OCI-LY1 (cell line): ENCODE measurements around the gene XPR1.

Source experiments
- H2AFZ ChIP-seq: fragments of 200-600 bp; sonication (generic), shearing (Covaris generic); 2 replicates; pipeline ENCODE4 v1.6.0; 2014; ENCODE audit warnings: antibody characterized with exemption, mild to moderate bottlenecking, low read length
- H3F3A ChIP-seq: fragments of 200-600 bp; sonication (generic), shearing (Covaris generic); 2 replicates; pipeline ENCODE4 v1.6.0; 2014; ENCODE audit warnings: mild to moderate bottlenecking, antibody characterized with exemption, low read length, moderate library complexity; ENCODE audit not compliant: insufficient read depth
- H3K27ac ChIP-seq: fragments of 200-600 bp; sonication (generic); 2 replicates; pipeline ENCODE4 v1.5.1; 2014; ENCODE audit warnings: low read length, mixed run types, mild to moderate bottlenecking, low read depth; ENCODE audit not compliant: poor library complexity, severe bottlenecking
- H3K27me3 ChIP-seq: fragments of 200-600 bp; sonication (generic); 2 replicates; pipeline ENCODE4 v1.6.0; 2014; ENCODE audit warnings: antibody characterized with exemption, mild to moderate bottlenecking, low read length, moderate library complexity; ENCODE audit not compliant: insufficient read depth
- H3K36me3 ChIP-seq: fragments of 200-600 bp; sonication (generic); 2 replicates; pipeline ENCODE4 v1.6.1; 2014; ENCODE audit warnings: mild to moderate bottlenecking, antibody characterized with exemption, low read length, moderate library complexity, mixed read lengths; ENCODE audit not compliant: insufficient read depth
- H3K4me1 ChIP-seq: fragments of 200-600 bp; sonication (generic); 2 replicates; pipeline ENCODE4 v1.5.1; 2014; ENCODE audit warnings: mild to moderate bottlenecking, low read length, moderate library complexity; ENCODE audit not compliant: insufficient read depth, severe bottlenecking
- H3K4me2 ChIP-seq: fragments of 200-600 bp; sonication (generic), shearing (Covaris generic); 2 replicates; pipeline ENCODE4 v1.6.1; 2014; ENCODE audit warnings: low read length
- H3K4me3 ChIP-seq: fragments of 200-600 bp; sonication (generic); 2 replicates; pipeline ENCODE4 v1.5.1; 2014; ENCODE audit warnings: low read length, low read depth, mild to moderate bottlenecking, mixed read lengths; ENCODE audit not compliant: poor library complexity, severe bottlenecking
- H3K79me2 ChIP-seq: fragments of 200-600 bp; shearing (Covaris generic); 2 replicates; pipeline ENCODE4 v1.6.1; 2016; ENCODE audit warnings: mixed run types, low read length, mixed read lengths; ENCODE audit not compliant: insufficient read depth
- H3K9ac ChIP-seq: fragments of 200-600 bp; sonication (generic), shearing (Covaris generic); 2 replicates; pipeline ENCODE4 v1.6.1; 2014; ENCODE audit warnings: mild to moderate bottlenecking, low read length, mixed read lengths
- H3K9me2 ChIP-seq: fragments of 200-600 bp; sonication (generic), shearing (Covaris generic); 2 replicates; pipeline ENCODE4 v1.6.1; 2014; ENCODE audit warnings: low read depth, mild to moderate bottlenecking, low read length, mixed read lengths
- H3K9me3 ChIP-seq: fragments of 200-600 bp; shearing (Covaris generic); 2 replicates; pipeline ENCODE4 v1.6.1; 2014; ENCODE audit warnings: low read length, mixed read lengths
- H4K20me1 ChIP-seq: fragments of 200-600 bp; sonication (generic), shearing (Covaris generic); 2 replicates; pipeline ENCODE4 v1.6.0; 2016; ENCODE audit warnings: mild to moderate bottlenecking, low read length; ENCODE audit not compliant: insufficient read depth
- EZH2 ChIP-seq: fragments of 200-600 bp; sonication (generic), shearing (Covaris generic); IDR thresholded peaks from 2 replicates; pipeline ENCODE4 v1.8.0; 2017; ENCODE audit warnings: borderline replicate concordance, mixed run types, mild to moderate bottlenecking, antibody characterized with exemption, low read length, moderate library complexity, mixed read lengths
- TF ChIP-seq, protein P1 (sequence below): fragments of 200-600 bp; sonication (generic), shearing (Covaris generic); IDR thresholded peaks from 2 replicates; pipeline ENCODE4 v1.5.1; 2017; ENCODE audit warnings: mild to moderate bottlenecking, antibody characterized with exemption, low read length, moderate library complexity, mixed read lengths

The XPR1 gene

DNA sequence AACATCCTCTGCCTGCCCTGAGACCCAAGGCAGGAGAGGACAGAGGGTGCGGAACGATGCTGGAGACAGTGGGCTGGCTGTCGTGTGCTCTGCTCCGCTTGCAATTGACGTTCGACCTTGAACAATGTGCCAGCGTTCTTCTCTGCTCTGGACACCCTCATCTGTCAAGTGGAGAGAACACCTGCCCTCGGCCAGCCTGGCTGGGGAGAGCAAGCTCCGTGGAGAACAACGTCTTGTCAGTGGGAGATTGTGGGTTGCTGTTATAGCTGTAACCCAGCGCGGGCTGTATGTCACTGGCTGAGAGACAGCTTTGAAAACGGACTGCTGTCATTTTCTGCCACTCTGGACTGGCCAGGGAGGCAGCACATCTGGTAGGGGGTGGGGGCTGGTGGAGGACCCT is 295.5 kb downstream of the XPR1 start:
- H3K9ac ChIP-seq: no peak overlapping the region
- H3K79me2 ChIP-seq: no peaks in the 10 kb centered on the region
- no peak overlapping the region for H3K4me3 ChIP-seq
- no peaks in the 10 kb centered on the region for H3K27me3 ChIP-seq
- H2AFZ ChIP-seq: no peak overlapping the region
- H3K36me3 ChIP-seq: no peaks in the 10 kb centered on the region
- TF ChIP-seq EZH2: no peak
- TF ChIP-seq, protein P1, sequence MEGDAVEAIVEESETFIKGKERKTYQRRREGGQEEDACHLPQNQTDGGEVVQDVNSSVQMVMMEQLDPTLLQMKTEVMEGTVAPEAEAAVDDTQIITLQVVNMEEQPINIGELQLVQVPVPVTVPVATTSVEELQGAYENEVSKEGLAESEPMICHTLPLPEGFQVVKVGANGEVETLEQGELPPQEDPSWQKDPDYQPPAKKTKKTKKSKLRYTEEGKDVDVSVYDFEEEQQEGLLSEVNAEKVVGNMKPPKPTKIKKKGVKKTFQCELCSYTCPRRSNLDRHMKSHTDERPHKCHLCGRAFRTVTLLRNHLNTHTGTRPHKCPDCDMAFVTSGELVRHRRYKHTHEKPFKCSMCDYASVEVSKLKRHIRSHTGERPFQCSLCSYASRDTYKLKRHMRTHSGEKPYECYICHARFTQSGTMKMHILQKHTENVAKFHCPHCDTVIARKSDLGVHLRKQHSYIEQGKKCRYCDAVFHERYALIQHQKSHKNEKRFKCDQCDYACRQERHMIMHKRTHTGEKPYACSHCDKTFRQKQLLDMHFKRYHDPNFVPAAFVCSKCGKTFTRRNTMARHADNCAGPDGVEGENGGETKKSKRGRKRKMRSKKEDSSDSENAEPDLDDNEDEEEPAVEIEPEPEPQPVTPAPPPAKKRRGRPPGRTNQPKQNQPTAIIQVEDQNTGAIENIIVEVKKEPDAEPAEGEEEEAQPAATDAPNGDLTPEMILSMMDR: no peak
- no peaks in the 10 kb centered on the region for H3K9me3 ChIP-seq
- no peaks in the 10 kb centered on the region for H3F3A ChIP-seq
- no peaks in the 10 kb centered on the region for H3K9me2 ChIP-seq
- no peak overlapping the region for H3K27ac ChIP-seq
- H3K4me1 ChIP-seq: no peaks in the 10 kb centered on the region
- no peaks in the 10 kb centered on the region for H4K20me1 ChIP-seq
- H3K4me2 ChIP-seq: no peak overlapping the region

GRCh38 chr1:180927841-180928240 is 296.0 kb downstream of the XPR1 start:
- Histone ChIP-seq H3K27ac (no peak overlapping the region), H3K36me3 (no peaks in the 10 kb centered on the region), H3K9me2 (no peaks in the 10 kb centered on the region), H3F3A (no peaks in the 10 kb centered on the region), H2AFZ (no peak overlapping the region), H3K4me1 (no peaks in the 10 kb centered on the region), H3K9me3 (no peaks in the 10 kb centered on the region), H3K4me3 (no peak overlapping the region), H3K9ac (no peak overlapping the region), H3K27me3 (no peaks in the 10 kb centered on the region), H3K4me2 (no peak overlapping the region), H4K20me1 (no peaks in the 10 kb centered on the region), H3K79me2 (no peaks in the 10 kb centered on the region)
- no peak for TF ChIP-seq EZH2
- TF ChIP-seq, protein P1: no peak

DNA sequence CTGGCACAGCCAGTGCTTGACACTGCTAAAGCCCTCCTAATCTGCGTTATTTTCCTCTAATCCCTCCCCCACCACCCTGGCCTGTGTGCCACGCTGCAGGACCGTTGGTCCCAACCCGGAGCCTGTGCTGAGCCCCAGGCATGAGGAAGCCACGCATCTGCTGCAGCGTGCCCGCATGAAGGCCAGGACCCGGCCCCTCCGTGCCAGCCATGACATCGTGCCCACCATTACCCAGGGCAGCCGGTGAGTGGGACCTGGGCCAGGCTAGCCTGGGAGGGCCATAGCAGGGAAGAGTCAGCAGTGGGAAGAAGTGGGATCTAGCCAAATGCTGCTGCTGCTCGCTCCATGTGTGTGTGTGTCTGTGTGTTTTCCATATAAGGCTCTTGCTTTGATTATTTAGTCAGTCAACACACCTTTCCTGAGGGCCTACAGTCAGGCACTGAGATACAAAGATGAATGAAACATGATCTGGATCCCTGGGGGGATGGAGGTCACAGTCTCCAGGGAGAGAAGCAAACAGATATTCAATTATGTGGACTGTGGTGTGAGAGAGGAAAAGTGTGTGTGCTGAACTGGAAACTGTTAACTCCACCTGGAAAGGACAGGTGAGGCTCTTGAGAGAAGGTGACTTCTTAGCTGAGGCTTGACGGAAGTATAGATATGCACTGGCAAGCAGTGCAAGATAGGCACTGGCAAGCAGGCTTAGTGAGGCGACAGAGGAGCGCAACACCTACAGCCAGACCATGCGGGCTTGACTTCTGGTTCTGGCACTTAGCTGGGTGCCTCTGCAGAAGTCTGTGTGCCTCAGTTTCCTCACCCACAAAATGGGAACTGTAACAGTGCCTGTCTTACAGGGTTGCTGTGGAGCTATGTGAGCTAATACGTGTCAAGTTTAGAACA is 296.8 kb downstream of the XPR1 start:
- Histone ChIP-seq H3K4me1 (no peaks in the 10 kb centered on the region), H3K27ac (no peak overlapping the region), H4K20me1 (no peaks in the 10 kb centered on the region), H3K9me3 (no peaks in the 10 kb centered on the region), H3F3A (no peaks in the 10 kb centered on the region), H3K4me2 (no peak overlapping the region), H3K4me3 (no peak overlapping the region), H3K36me3 (no peaks in the 10 kb centered on the region), H2AFZ (no peak overlapping the region), H3K79me2 (no peaks in the 10 kb centered on the region), H3K9me2 (no peaks in the 10 kb centered on the region), H3K27me3 (no peaks in the 10 kb centered on the region), H3K9ac (no peak overlapping the region)
- no peak for TF ChIP-seq EZH2

DNA sequence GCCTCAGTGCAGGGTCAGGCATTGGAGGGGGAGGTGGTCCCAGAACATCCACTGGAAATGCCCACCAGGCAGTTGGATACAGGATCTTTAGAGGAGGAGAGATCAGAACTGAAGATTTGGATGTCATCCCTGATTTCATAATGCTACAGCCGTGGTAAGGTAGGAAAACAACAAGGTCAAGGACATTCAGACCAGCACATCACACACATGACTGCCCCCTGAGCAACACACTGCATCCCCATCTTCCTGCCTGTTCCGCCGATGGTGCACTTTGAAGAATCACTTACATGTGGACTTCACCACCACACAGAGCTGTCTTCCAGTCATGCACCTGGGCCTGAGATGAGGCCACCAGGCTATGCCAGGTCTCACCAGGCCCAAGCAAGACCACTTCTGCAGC is 297.6 kb downstream of the XPR1 start:
- no peak overlapping the region for H3K4me2 ChIP-seq
- H3K79me2 ChIP-seq: no peaks in the 10 kb centered on the region
- no peak overlapping the region for H3K4me3 ChIP-seq
- no peaks in the 10 kb centered on the region for H3K27me3 ChIP-seq
- no peak for TF ChIP-seq EZH2
- TF ChIP-seq, protein P1: no peak
- no peaks in the 10 kb centered on the region for H4K20me1 ChIP-seq
- peaks cover under 1% of the 10 kb centered on the region for H3K4me1 ChIP-seq
- no peak overlapping the region for H3K9ac ChIP-seq
- no peak overlapping the region for H3K27ac ChIP-seq
- H3K36me3 ChIP-seq: no peaks in the 10 kb centered on the region
- H3F3A ChIP-seq: no peaks in the 10 kb centered on the region
- no peaks in the 10 kb centered on the region for H3K9me3 ChIP-seq
- H3K9me2 ChIP-seq: no peaks in the 10 kb centered on the region
- H2AFZ ChIP-seq: no peak overlapping the region
